Nucleus accumbens (tissue), 56 donors: ENCODE measurements around the gene PKP2.

Experiments used
- DNase-seq, 56 donors: peaks; one replicate each; lab custom pipeline; 2025; lab: John Stamatoyannopoulos, UW

The PKP2 gene

DNA sequence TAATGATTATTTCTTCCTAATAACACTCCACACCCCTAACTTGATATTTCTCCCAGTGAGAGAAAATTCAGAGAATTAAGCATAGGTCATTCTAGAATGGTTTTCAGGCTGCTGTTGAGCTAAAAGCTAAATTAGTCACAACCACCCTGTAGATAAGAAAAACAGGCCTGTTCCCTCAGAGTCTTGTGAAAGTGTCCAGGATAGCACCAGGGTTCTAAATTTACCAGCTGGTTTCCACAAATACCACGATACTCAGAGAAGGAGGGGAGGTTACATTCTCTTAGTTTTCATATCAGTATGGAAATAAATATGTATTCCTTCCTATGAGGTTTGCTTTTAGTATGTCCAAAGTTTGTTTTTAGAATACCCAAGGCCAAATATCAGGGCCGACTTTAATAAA is 74.9 kb downstream of the PKP2 start:
- no peak for DNase-seq

DNA sequence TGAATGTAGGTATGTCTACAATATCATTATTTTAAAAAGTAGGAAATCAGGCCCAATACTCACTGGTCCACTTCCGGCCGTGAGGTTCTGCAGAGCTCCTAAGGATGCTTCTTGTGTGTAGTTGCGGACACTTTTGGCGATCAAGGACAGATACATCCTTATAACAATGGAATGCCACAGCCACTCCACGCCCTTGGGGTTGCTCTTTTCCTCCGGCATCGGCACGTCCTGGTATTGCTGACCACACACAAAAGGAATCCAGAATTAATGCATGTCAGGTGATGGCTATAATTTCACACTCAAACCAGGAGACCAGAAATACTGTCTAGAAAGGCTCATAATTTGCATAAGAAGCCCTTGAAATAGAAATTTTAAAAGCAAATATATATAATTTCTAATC is 75.3 kb downstream of the PKP2 start:
- DNase-seq = no peak

DNA sequence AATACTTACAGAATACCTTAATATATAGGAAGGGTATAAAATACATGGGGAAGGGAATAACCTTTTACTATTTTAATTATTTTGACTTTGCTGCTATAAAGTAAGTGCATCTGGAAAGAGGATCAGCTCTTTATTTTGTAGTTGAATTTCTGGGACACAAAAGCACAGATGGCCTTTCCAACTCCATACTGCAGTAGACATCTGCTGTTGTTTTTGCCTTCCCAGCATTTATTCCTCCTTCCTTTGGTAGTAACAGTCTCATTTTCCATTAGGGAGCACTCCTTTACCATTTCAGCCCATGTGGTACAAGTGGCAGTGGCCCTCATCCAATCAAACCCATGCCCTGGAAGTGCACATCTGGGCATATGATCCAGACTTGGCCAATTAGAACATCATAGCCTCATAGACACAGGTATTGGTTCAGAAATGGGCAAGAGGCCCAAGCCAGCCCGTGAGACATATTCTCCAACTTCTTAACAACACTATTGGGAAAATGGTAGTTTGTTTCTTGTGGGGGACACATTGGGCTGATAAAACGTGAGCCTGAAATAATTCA is 76.1 kb downstream of the PKP2 start:
- no peak for DNase-seq

DNA sequence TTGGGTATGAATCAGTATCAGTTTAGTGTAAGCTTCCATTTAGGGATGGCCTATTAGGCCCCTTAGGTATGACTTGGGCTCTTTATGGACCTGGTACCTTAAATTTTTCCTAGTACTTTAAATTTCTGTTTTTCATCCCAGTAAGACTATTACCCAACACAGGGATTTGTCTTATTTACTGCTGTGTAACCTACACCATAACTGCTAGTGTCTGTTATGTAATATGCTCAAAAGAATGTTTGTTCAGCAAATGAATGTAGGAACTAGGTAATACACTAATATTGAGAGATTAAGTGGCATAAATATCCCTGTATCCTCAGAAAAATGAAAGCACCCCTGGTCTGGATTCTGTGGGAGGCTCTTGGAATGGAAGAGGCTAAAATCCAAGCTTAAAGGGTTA is 77.2 kb downstream of the PKP2 start:
- no peak for DNase-seq

DNA sequence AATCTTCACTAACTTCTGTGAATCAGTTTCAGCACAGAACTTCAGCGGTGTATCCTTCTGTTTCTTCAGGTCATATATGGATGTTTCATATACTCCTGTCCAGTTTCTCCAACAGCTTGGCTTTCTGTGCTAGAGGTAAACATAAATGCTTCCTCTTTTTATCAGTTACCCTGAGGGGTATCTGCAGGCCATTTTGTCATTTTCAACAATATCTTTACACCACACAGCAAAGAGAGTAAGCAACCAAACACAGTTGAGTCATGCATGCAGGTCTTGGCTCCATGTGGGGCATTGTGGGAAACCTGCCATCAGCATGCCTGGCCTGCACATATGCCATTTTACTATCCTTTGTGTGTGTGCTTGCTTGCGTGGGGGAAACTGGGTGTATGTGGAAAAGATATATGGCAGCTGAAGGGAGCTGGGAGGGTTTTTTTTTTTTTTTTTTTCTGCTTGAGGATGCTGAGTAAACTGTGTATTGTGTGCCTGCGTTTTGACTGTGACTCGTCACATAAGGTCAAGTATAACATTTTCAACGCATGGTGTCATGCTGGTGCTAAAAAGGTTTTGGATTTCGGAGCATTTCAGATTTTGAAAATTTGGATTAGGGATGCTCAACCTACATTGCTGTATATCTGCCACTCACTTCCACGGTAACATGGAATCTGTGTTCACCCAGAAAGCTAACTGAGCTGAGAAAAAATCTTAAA is 84.7 kb downstream of the PKP2 start:
- DNase-seq = no peak

DNA sequence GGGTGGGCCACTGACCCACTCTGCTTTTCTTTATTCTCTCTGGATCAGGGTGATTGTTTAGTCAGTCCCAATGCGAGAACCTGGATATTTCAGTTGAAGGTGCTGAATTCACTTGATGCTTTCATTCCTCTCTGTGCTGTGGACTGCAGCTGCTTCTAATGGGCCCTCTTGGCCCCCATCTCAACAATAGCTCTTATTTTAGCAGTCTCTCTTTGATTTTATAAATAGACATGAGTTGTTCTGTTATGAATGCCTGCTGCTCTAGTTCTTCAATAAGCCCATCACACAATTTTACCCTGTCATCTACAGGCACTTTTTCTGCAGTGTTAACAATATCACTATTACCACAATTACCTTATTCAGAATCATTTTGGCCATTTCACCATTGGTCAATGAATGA is 86.7 kb downstream of the PKP2 start:
- DNase-seq = peak in 3 of 56 donors; percentile 11 to 21 (median 14)

DNA sequence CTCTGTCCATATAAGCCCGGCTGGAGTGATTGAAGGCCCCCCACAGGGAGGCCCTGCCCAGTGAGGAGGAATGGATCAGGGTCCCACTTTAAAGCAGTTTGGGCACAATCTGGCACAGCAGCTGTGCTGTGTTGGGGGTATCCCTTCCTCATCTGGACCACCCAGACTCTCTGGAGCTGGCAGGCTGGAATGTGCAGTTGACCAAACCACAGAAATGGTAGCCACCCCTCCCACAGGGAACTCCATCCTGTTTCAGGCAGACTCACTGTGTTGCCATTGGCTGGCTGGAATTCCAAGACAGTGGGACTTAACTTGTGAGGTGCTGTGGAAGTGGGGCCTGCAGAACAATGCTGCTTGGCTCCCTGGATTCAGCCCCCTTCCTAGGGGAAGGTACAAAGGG is 87.4 kb downstream of the PKP2 start:
- no peak for DNase-seq

DNA sequence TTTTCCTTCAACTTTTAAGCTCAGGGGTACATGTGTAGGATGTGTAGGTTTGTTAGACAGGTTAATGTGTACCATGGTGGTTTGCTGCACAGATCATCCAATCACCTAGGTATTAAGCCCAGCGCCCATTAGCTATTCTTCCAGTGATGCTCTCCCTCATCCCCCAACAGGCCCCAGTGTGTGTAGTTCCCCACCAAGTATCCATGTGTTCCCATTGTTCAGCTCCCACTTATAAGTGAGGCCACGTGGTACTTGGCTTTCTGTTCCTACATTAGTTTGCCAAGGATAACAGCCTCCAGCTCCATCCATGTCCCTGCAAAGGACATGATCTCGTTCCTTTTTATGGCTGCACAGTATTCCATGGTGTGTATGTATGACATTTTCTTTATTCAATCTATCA is 92.3 kb downstream of the PKP2 start:
- DNase-seq = no peak

DNA sequence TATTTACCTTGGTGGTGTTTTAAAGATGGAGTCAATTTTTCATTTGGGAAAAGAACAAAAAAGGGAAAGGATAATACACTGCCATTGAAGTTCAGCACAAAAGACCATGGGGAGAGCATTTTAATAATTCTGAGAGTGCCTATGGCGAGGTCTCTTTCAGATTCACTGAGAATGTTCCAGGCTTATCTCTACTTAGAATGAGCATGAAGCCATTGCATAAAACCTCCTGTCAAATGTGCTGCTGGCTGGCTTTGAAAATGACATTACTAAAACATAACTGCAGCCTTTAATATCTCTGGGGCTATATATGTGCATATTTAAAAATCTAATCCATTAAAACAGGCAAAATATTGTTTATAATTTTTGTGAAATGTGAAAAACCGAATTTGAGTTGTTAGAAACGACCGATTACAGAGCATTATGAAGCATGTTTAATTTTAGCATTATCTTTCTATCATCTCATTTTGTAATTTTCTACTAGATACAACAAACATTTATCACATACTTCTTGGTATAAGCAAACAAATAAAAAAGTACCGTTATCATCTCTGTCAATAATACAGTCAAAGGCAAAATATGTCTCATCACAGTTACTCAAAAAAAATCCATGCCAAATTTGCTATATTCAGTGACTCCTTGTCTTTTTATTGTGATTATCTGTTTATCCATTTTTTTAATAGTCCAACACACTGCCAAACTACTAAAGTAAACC is 95.2 kb downstream of the PKP2 start:
- no peak for DNase-seq

DNA sequence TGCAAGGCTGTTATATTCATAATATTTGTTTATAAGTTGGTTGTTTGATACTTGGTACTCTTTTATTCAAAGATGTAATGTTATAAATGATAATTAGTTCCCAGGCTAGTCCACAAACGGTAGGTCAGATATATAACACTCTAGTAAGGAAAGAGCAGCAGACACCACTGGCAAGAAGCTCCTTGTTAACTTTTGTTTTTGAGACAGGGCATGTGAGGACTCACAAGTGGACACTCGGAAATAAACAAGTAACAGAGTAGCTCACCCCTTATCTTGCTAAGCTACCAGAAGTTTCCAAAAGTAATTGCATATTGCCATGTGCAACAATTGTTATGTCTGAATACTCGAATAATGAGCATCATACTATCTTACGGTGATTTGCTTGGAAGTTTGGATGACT is 102.3 kb downstream of the PKP2 start:
- DNase-seq = no peak

DNA sequence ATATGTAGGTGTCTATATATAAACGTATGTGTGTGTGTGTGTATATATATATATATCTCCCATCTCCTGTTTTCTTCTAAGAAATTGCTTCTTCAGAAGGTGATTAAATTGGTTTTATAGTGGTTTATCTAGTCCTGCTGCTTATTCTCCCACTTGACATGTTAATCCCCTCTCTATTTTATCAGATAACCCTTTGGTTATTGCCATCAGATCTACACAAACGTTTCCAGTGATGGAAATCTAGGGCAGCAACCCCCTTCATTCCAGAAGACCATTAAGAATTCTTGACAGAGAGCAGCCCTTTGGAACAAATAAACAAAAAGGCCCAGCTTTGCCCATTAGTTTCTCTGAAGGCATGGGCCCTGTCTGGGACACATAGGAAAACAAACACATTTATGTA is 106.7 kb downstream of the PKP2 start:
- DNase-seq = no peak

DNA sequence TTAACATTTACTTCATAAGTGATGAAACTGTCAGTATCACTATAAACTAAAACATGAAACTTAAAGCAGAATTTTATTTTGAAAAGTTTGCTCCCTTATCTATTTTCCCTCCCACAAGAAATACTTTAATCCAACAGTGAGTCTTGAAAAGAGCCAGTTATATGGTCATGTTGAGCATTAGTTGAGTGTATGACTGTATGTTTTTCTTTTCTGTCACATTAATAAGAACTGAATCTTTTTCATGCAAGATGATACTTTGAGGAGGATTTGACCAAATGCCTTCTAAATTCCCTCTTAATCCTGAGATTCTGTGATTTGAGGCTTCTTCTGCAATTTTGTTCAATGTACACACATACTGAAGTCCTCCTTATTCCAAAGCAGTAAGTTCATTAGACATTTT is 107.1 kb downstream of the PKP2 start:
- DNase-seq = no peak

DNA sequence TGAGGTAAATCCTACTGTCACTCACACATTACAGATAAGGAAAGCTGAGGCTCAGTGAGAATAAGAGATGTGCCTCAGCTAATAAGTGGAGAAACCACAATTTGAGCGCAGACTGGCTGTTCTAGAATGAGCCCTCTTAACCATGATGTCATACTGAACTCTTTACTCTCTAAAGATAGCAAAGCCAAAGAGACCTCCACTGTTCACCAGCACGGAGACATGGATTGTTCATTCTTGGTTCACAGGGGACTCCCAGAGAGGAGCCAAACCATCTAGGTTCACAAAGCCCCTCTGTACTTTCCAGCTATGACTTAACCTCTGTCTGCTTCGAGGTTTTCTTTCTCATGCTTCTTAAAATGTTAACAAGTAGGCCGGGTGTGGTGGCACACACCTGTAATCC is 108.2 kb downstream of the PKP2 start:
- no peak for DNase-seq

DNA sequence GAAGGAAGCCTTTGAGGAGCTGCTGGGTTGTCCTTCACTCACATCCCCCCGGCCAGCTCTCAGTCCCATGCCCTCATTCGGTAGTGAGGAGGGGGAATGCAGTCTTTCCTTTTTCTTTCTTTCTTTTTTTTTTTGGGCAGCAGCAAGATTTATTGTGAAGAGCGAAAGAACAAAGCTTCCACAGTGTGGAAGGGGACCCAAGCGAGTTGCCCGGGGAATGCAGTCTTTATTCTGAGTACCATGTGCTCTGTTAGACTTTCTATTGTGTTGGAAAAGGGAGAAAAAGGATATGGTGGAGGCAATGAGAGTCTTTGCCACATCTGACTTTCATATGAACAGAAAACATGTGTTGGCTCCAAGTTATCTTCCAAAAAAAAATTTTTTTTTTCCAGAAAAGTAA is 111.0 kb downstream of the PKP2 start:
- peak in 1 of 56 donors; percentile 4 for DNase-seq

DNA sequence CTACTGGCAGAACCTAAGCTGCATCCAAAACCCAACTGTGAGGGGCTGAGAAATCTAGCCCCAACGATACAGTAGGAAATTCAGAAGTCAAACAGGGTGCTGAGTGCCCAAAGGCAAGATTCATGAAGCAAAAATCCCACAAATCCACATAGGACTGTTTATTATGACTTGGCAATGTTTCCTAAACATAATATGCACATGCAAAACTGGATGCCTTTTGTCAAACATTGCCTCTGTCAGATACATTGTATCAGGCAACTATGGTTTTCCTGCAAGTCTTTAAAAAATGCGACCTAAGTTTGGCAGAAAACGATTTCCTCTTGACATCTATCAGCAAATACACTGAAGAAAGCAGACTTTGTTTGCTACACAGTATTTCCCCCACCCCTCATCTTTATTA is 113.5 kb downstream of the PKP2 start:
- DNase-seq = no peak

DNA sequence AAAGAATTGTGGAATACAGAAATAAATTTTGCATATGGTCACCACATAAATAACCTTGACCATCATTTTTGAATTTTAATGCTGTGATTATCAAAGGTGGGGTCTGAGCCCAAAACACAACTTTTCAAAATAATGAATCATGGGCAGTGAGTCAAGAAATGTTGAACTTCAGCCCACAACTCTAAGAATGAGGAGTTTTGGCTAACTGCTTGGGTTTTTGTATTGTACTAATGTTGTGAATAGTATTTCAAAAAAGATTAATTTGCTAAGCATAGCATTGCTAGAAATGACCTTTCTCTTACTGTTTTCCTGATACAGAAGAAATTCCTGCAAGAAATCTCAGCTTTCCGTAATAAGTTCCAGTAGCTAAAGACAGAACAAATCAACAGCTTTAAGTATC is 116.5 kb downstream of the PKP2 start:
- DNase-seq = no peak

DNA sequence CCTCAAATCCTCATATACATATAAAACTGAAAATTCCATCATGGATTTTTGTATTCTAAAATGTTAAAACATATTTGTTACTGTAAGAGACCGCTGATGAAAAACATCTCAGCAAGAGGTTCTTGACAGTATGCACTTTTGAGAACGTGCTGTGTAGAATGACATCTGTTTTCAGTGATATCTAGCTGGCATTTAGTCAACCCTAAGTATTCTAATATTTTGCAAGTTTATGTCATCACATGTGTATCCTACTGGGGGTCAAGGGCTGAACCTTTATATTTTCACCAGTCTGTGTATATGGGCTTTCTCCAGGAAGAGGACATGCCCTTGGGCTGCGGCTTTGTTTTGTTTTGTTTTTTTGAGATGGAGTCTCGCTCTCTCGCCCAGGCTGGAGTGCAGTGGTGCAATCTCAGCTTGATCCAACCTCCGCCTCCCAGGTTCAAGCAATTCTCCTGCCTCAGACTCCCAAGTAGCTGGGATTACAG is 118.8 kb downstream of the PKP2 start:
- no peak for DNase-seq

DNA sequence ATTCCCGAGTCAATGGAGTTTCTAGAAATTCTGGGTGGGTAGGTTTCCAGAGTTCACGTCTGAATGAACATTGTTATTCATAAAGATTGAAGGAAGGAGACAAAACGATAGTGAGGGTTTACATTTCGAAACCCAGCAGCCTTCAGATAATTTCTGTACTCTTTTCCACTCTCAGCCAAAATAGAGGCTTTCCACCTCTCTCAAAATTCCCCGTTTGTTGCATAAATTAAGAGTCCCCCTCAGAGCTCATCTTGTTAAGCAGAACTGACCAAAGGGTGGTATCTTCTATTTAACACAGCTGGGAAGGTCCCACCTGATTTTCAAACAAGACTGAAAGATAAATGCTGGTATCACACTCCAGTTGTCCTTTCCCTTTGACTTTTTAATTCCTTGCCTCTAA is 119.4 kb downstream of the PKP2 start:
- no peak for DNase-seq

DNA sequence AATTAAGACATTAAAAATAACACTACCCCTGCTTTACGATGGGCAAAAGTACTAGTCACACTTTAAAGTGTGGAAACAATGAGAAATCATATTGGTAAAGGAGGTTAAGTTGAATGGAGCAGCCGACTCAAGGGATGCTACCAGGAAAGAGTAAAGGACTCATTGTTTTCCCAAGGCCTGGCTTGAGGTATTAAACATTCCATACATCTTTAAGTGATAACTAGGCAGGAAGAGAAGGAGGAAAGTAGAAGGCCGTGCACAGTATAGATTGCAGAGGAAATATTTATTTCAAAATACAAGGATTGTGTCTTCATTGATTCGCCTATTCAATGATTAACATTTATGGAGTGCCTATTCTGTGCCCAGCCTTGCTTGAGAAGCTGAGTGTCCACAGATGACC is 120.3 kb downstream of the PKP2 start:
- no peak for DNase-seq

DNA sequence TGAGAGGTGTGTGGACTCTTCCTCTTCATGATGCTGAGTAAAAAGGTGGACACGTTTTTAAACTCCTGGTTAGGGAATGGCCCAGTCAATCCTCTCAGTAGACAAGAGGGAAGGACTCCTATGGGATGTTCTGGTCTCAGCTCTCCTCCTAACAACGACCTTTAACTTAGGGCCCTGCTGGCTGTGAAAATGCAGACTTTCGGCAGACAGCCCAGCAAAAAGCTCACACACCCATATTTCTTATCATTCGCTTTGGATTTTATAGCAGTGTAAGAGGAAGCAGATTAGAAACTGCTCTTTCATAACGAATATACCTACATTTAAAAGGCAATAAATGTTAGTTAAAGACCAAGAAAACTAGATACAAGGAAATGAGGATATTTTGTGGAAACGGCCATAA is 122.9 kb downstream of the PKP2 start:
- no peak for DNase-seq

DNA sequence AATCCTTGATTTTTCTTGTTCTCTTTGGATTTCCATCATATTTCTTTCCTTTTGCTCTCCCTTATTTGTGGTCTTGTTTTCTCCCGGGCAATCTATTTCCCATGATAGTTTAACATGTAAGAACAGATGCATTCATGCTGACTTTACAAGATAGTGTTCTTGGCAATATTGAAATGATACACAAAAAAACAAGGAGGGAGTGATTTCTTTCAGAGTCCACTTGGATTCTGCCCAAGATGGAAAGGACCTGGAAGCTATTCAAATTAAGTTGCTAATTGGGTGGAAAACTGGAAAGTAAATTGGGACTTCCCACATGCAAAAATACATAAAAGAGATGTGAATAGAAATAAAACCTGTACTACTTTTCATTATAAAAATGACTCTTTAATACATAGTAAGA is 126.4 kb downstream of the PKP2 start:
- DNase-seq = no peak

DNA sequence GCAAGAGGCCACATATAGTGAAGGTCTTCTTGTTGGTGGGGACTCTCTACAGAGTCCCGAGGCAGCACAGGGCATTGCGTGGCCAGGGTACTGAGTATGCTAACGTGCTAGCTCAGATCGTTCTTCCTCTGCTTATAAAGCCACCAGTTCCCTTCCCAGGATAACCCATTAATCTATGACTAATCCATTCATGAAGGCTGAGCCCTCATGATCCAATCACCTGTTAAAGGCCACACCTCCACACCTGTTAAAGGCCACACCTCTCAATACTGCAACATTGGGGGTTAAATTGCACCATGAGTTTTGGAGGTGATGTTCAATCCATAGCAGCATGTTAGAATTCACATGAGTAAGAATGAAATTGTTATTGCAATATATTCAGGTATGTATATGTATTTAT is 128.1 kb downstream of the PKP2 start:
- DNase-seq = no peak
